ENCODE data around the gene GALNT14. TPM values are rescaled to one million over a fixed set of nuclear protein-coding genes. Genes with fewer than 3 reads are reported as not detected.
A peak's percentile ranks its signal among the peaks of the same experiment; 100 is the strongest.

Gene GALNT14
- total RNA-seq, 1 experiment from 2014 or later: 2.7 TPM

DNA sequence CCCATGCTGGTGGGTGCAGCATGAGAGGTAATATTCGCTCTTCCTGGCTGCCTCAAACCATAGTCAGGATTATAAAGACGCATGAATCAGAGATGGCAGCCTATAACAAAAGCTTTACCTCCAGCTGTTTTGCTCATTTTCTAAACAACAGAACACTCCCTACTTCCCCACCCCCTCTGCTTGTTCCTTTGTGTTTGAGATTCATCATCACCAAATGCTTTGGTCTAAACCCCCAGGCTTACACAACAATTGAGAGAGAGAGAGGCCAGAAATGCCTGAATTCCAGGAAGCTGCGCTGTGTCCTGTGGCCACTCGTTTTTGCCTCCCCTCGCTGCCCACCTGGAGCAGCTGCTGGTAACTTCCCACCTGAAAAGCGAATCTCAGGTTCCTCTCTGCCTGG is 252.2 kb downstream of the GALNT14 start:
- peak; percentile 52 for DNase-seq
- Histone ChIP-seq H2BK20ac (ENCODE audit: low read depth, low read length, poor library complexity, severe bottlenecking) (no peak overlapping the region), H3K14ac (ENCODE audit: insufficient read depth, low read length) (0 out of 2 replicates have a peak overlapping the region, but pooled peaks have one; percentile 10), H3K27me3 (ENCODE audit: insufficient read depth, low read length) (no peaks in the 10 kb centered on the region), H3K23ac (ENCODE audit: insufficient read length, low read depth, low read length) (no peak overlapping the region), H3K18ac (ENCODE audit: insufficient read length, low read depth, low read length) (peak overlapping the region; percentile 15), H2BK12ac (ENCODE audit: insufficient read length, low read depth, low read length) (no peak overlapping the region), H3T11ph (ENCODE audit: low read length) (no peak overlapping the region), H3K4me2 (ENCODE audit: insufficient read depth, insufficient read length, low read length) (no peak overlapping the region), H4K20me1 (ENCODE audit: control insufficient read depth, insufficient read depth, insufficient read length) (no peaks in the 10 kb centered on the region), H4K8ac (replicated peaks; ENCODE audit: insufficient read length, low read depth, low read length) (no peak overlapping the region), H3K9me3 (ENCODE audit: control insufficient read depth, low read depth, low read length) (no peaks in the 10 kb centered on the region), H3K9ac (ENCODE audit: extremely low read depth, insufficient read length, low read length) (no peak overlapping the region), H2BK5ac (ENCODE audit: insufficient read length, low read length) (no peak overlapping the region), H3K79me2 (ENCODE audit: insufficient read depth, low read length) (no peaks in the 10 kb centered on the region), H3K4me1 (ENCODE audit: insufficient read depth, low read length) (peaks cover 4% of the 10 kb centered on the region; the same call in 1 of the 2 replicates), H2BK120ac (ENCODE audit: low read depth, low read length, poor library complexity, severe bottlenecking) (no peak overlapping the region), H3K4ac (ENCODE audit: low read depth, low read length) (no peak overlapping the region), H3K79me1 (ENCODE audit: insufficient read depth, low read depth, low read length, poor library complexity, severe bottlenecking) (no peaks in the 10 kb centered on the region), H3K56ac (ENCODE audit: insufficient read length, low read depth, low read length) (no peak overlapping the region), H4K5ac (ENCODE audit: insufficient read length, low read depth, low read length) (no peak overlapping the region), H2AFZ (ENCODE audit: low read length) (no peak overlapping the region), H4K91ac (ENCODE audit: insufficient read length, low read depth, low read length) (no peak overlapping the region), H2AK5ac (ENCODE audit: insufficient read length, low read length) (no peak overlapping the region), H3K27ac (ENCODE audit: insufficient read length, low read depth, low read length) (no peak overlapping the region), H3K23me2 (ENCODE audit: insufficient read length, low read depth, low read length, poor library complexity, severe bottlenecking) (no peaks in the 10 kb centered on the region), H2BK15ac (ENCODE audit: low read depth, low read length) (no peak overlapping the region)
- peak overlapping the region in 1 of 2 experiments; percentile 35; a peak in 3 of 5 replicates for H3K4me3 Mint-ChIP-seq
- H3K4me1 Mint-ChIP-seq: peaks cover 50 to 58% of the 10 kb centered on the region in 2 experiments
- H3K27ac Mint-ChIP-seq: peak overlapping the region; percentile 81 to 93 (median 85); a peak in 5 of 7 replicates
- TF ChIP-seq, protein P1, sequence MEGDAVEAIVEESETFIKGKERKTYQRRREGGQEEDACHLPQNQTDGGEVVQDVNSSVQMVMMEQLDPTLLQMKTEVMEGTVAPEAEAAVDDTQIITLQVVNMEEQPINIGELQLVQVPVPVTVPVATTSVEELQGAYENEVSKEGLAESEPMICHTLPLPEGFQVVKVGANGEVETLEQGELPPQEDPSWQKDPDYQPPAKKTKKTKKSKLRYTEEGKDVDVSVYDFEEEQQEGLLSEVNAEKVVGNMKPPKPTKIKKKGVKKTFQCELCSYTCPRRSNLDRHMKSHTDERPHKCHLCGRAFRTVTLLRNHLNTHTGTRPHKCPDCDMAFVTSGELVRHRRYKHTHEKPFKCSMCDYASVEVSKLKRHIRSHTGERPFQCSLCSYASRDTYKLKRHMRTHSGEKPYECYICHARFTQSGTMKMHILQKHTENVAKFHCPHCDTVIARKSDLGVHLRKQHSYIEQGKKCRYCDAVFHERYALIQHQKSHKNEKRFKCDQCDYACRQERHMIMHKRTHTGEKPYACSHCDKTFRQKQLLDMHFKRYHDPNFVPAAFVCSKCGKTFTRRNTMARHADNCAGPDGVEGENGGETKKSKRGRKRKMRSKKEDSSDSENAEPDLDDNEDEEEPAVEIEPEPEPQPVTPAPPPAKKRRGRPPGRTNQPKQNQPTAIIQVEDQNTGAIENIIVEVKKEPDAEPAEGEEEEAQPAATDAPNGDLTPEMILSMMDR (conservative IDR thresholded peaks at IDR 0.05): no peak
- peaks cover 3 to 8% of the 10 kb centered on the region in 2 experiments; a peak in 3 of 5 replicates for H3K9me3 Mint-ChIP-seq
- no CpG with 5 or more reads among the region's 6 CpGs for WGBS (ENCODE audit: extremely low coverage, insufficient read length, low lambda C conversion rate)
- peaks cover 3 to 7% (median 6%) of the 10 kb centered on the region in 3 experiments; a peak in 5 of 7 replicates for H3K36me3 Mint-ChIP-seq (ENCODE audit: insufficient read depth in 1 of 3, low read depth in 3 of 3)
- H3K27me3 Mint-ChIP-seq (ENCODE audit: low read depth): peaks cover 8% of the 10 kb centered on the region

All from H9 (cell line).